Mammary epithelial cell (primary cell): Measurements from ENCODE around the gene ANKRD11.
"Not testable (repeated sequence)": the region's sequence is repeated elsewhere in the genome, so short reads cannot be mapped to it uniquely, and the experiment has no call there.

Experiments
- CTCF ChIP-seq, 2 donors: IDR thresholded peaks in 1 of 2; conservative IDR thresholded peaks in 1 of 2; 2 replicates each; pipeline ENCODE4 v1.5.1; 2011 to 2012; ENCODE audit warnings: inconsistent platforms in 2 of 2, low read length in 2 of 2, mild to moderate bottlenecking in 2 of 2, control low read depth in 1 of 2, low read depth in 1 of 2; ENCODE audit not compliant: insufficient read depth in 1 of 2; ENCODE audit errors: extremely low read depth in 1 of 2
- EZH2 ChIP-seq: IDR thresholded peaks from 2 replicates; pipeline ENCODE4 v1.6.1; 2012; ENCODE audit warnings: low read length, inconsistent platforms, borderline replicate concordance

GRCh38 chr16:89454378-89455125 is 35.8 kb downstream of the ANKRD11 start:
- not testable (repeated sequence) for TF ChIP-seq CTCF (conservative IDR thresholded peaks at IDR 0.05 in 1 of 2, IDR thresholded peaks at IDR 0.05 in 1 of 2; ENCODE audit: extremely low read depth in 1 of 2, insufficient read depth in 1 of 2, low read depth in 1 of 2, low read length in 2 of 2); EZH2
